ENCODE results near the gene LRTM2.

GRCh38 chr12:1882405-1882804, 62.0 kb downstream of the LRTM2 start:
- TF ChIP-seq CTCF (IDR thresholded peaks at IDR 0.05): no peak
- TF ChIP-seq POLR2A (IDR thresholded peaks at IDR 0.05): no peak
